Natural killer cell (primary cell): Measurements from ENCODE around the gene OSGIN1. TPM values are rescaled to one million over a fixed set of nuclear protein-coding genes. Genes with fewer than 3 reads are reported as not detected.

Source experiments
- ATAC-seq, 3 donors: fragments of 150-1000 bp in 2 of 3; fragments of 200-7000 bp in 1 of 3; cut with Tn5 transposase; 1 replicate in 1 of 3; 2 replicates in 2 of 3; pipeline ENCODE4 v1.10.0; 2021; ENCODE audit warnings: mild to moderate bottlenecking in 2 of 3, moderate library complexity in 2 of 3
- DNase-seq, 2 donors: peaks; one replicate each; pipeline versions ENCODE4 v3.0.0 to v3.0.0-alpha.2; 2013 to 2021; ENCODE audit warnings: mixed read lengths in 1 of 2
- H3K27ac ChIP-seq: one replicate; pipeline ENCODE4 v1.5.1; 2013; ENCODE audit warnings: mild to moderate bottlenecking, low read length
- H3K27me3 ChIP-seq: one replicate; pipeline ENCODE4 v1.6.1; 2013; ENCODE audit warnings: low read length; ENCODE audit not compliant: control insufficient read depth, insufficient read depth
- H3K36me3 ChIP-seq: one replicate; pipeline ENCODE4 v1.6.1; 2013; ENCODE audit warnings: low read length; ENCODE audit not compliant: control insufficient read depth, insufficient read depth
- H3K4me1 ChIP-seq: one replicate; pipeline ENCODE4 v1.6.1; 2013; ENCODE audit warnings: low read length; ENCODE audit not compliant: control insufficient read depth, insufficient read depth
- H3K4me3 ChIP-seq: one replicate; pipeline ENCODE4 v1.5.1; 2013; ENCODE audit warnings: low read length
- H3K9me3 ChIP-seq: one replicate; pipeline ENCODE4 v1.6.1; 2013; ENCODE audit warnings: low read length; ENCODE audit not compliant: control insufficient read depth, insufficient read depth
- H3K27ac Mint-ChIP-seq, 2 donors: one replicate each; pipeline ENCODE4 v1.8.0; 2022; ENCODE audit warnings: mild to moderate bottlenecking in 2 of 2, mixed read lengths in 2 of 2, moderate library complexity in 1 of 2
- H3K27me3 Mint-ChIP-seq, 2 donors: one replicate each; pipeline ENCODE4 v1.8.0; 2022; ENCODE audit warnings: low read depth in 2 of 2, mixed read lengths in 2 of 2
- H3K36me3 Mint-ChIP-seq: one replicate; pipeline ENCODE4 v1.8.0; 2022; ENCODE audit warnings: mixed read lengths
- H3K4me1 Mint-ChIP-seq, 2 donors: one replicate each; pipeline ENCODE4 v1.8.0; 2022; ENCODE audit warnings: mixed read lengths in 2 of 2
- H3K4me3 Mint-ChIP-seq: one replicate; pipeline ENCODE4 v1.8.0; 2022; ENCODE audit warnings: mild to moderate bottlenecking, moderate library complexity, mixed read lengths
- H3K9me3 Mint-ChIP-seq, 2 donors: one replicate each; pipeline ENCODE4 v1.8.0; 2022; ENCODE audit warnings: mixed read lengths in 2 of 2
- WGBS: methylation state at CpG from one replicate; pipeline ENCODE4 v1.1.7; 2013; ENCODE audit warnings: missing lambda C conversion rate; ENCODE audit not compliant: insufficient coverage; 5-methylcytosine and 5-hydroxymethylcytosine counted together
- intact Hi-C: fragments of 100-400 bp; cut with micrococcal nuclease; formaldehyde crosslinking; loops from one replicate; pipeline ENCODE4 v1.14.2; 2022
- total RNA-seq, 4 donors: library from RNA; stranded (reverse); fragments of 120-200 nt in 1 of 4; gene quantifications; one replicate each; pipeline versions ENCODE4 v1.2.3 to v1.2.4, GENCODE V29; 2013 to 2022
- TF ChIP-seq, protein P1 (sequence below): fragments of 200-600 bp; IDR thresholded peaks from one replicate; pipeline ENCODE4 v1.8.0; 2022; ENCODE audit warnings: antibody characterized with exemption

OSGIN1 gene
- total RNA-seq, 3 donors from 2014 or later (not counting 1 experiment from before 2014, with no cell fraction given), result 3.9 to 4.1 (median 4.0) TPM

DNA sequence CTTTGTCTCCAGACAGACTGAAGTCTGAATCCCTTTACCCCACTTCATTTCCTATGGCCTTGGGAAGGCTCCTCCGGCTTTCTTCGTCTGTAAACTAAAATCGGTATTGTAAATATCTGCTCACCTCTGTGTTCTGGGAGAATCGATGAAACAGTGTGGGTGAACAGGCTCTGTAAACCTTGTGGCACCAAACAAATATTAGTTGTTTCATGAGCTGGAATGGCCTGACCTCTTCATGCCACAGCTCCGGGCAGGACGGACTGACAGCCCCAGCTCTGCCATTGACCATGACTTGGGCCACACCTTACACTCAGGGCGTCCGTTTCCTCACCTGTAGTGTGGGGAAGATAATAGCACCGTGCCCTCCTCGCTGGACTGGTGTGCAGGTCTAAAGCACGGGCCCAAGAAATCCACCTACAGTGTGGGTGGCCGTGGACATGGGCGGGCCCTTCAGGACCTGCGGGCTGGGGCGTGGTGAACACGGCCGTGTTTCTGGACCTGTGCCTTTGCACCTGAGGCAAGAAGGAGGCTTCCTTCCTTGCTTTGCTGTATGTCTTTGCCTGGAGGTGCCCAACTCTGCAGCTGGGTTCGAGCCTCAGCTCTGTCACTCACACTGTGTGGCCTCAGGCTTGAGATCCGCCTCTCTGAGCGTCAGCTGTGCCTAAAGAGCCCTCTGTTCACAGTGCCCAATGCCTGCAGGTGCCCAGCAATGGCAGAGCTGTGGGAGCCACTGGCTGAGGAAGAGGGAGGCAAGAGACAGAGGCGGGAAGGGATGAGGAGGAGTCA lies 6.1 kb upstream of the OSGIN1 start:
- H3K27ac ChIP-seq, result no peak overlapping the region
- Mint-ChIP-seq H3K36me3 (no peaks in the 10 kb centered on the region), H3K4me3 (no peak overlapping the region), H3K27me3 (no peaks in the 10 kb centered on the region), H3K9me3 (no peaks in the 10 kb centered on the region), H3K4me1 (no peaks in the 10 kb centered on the region), H3K27ac (no peak overlapping the region)
- H3K4me1 ChIP-seq, result no peaks in the 10 kb centered on the region
- no peaks in the 10 kb centered on the region for H3K36me3 ChIP-seq
- DNase-seq (no peak), ATAC-seq (no peak)
- intact Hi-C loops, result no loop called here
- H3K9me3 ChIP-seq, result no peaks in the 10 kb centered on the region
- TF ChIP-seq, protein P1, sequence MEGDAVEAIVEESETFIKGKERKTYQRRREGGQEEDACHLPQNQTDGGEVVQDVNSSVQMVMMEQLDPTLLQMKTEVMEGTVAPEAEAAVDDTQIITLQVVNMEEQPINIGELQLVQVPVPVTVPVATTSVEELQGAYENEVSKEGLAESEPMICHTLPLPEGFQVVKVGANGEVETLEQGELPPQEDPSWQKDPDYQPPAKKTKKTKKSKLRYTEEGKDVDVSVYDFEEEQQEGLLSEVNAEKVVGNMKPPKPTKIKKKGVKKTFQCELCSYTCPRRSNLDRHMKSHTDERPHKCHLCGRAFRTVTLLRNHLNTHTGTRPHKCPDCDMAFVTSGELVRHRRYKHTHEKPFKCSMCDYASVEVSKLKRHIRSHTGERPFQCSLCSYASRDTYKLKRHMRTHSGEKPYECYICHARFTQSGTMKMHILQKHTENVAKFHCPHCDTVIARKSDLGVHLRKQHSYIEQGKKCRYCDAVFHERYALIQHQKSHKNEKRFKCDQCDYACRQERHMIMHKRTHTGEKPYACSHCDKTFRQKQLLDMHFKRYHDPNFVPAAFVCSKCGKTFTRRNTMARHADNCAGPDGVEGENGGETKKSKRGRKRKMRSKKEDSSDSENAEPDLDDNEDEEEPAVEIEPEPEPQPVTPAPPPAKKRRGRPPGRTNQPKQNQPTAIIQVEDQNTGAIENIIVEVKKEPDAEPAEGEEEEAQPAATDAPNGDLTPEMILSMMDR, result no peak
- 82% methylated on average over 20 of the region's 21 CpGs for WGBS
- H3K4me3 ChIP-seq, result no peak overlapping the region
- H3K27me3 ChIP-seq, result no peaks in the 10 kb centered on the region

DNA sequence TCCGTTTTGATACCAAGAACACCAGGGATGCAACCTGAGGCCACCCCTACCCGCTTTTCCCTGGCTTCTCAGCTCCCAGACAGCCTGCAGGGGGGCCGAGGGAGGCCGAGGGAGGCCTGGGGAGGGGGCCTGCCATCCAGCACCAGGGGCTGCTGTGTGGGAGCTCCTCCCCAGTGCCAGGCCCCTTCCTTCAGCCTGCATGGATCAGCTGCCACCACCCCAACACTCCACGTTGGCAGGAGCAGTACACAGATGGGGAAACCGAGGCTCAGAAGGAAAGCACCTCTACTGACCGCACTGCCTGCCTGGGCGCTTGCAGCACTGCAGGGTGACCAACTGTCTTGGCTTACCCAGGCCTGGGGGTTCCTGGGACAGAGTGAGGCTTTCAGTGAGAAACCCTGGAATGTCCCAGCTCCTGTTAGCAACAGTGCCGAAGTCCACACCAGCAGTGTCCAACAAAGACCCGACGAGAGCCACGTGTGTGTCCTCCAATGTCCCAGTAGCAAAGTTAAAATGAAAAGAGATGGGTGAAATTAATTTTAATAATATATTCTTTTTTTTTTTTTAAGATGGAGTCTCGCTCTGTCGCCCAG lies 5.3 kb upstream of the OSGIN1 start:
- TF ChIP-seq, protein P1, result no peak
- Histone ChIP-seq H3K27me3 (no peaks in the 10 kb centered on the region), H3K27ac (no peak overlapping the region), H3K4me1 (peaks cover 3% of the 10 kb centered on the region), H3K4me3 (no peak overlapping the region), H3K36me3 (no peaks in the 10 kb centered on the region), H3K9me3 (no peaks in the 10 kb centered on the region)
- intact Hi-C loops, result no loop called here
- H3K27me3 Mint-ChIP-seq, result no peaks in the 10 kb centered on the region
- no peaks in the 10 kb centered on the region for H3K9me3 Mint-ChIP-seq
- H3K27ac Mint-ChIP-seq, result no peak overlapping the region
- ATAC-seq (no peak), DNase-seq (no peak)
- no peaks in the 10 kb centered on the region for H3K36me3 Mint-ChIP-seq
- WGBS, result 90% methylated on average over 14 of the region's 14 CpGs
- peaks cover 0 to 4% of the 10 kb centered on the region in 2 donors for H3K4me1 Mint-ChIP-seq
- H3K4me3 Mint-ChIP-seq, result no peak overlapping the region

DNA sequence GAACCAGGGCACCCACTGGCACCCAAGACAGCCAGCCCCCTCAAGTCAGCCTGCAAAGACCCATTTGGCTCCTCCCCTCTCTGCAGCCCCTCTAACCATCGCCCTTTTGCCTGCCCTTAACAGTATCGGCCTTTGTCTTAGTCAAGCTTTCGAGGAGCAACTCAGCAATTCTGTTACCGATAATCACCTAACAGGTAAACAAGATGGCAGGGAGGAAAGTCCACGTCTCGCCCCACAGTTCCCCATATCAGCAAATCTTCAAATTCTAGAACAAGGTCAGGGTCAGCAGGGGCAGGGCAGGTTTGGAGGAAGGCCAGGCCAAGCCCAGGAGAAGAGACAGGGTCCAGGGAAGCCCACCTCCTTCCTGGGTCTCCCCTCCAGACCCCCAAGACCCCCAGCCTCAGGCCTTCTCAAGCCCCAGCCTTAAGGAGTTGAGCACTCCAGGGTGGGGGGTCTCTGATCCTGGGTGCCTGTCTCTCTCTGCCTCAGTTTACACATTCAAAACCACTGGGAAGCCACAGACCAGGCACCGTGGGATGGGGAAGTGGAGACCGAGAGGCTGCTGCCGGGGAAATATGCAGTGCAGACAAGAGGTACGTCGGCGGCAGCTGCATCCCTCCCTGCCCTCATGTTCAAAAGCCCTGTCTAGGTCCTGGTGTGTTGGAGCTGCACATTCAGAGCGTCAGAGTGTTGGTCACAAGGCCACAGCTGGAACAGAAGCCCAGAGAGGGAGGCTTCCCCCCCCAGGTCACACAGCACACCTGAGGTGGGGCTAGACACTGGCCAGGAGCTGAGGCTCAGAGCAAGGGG lies 3.9 kb upstream of the OSGIN1 start:
- no peak for ATAC-seq
- WGBS, result 86% methylated on average over 13 of the region's 13 CpGs

More for the DNA sequence above, 3.9 kb upstream of the OSGIN1 start:
- Histone ChIP-seq H3K4me3 (no peak overlapping the region), H3K27me3 (peaks cover 5% of the 10 kb centered on the region), H3K4me1 (peaks cover 16% of the 10 kb centered on the region), H3K27ac (no peak overlapping the region), H3K36me3 (no peaks in the 10 kb centered on the region), H3K9me3 (no peaks in the 10 kb centered on the region)
- TF ChIP-seq, protein P1, result no peak
- no peaks in the 10 kb centered on the region for H3K9me3 Mint-ChIP-seq
- DNase-seq, result no peak
- no peaks in the 10 kb centered on the region for H3K36me3 Mint-ChIP-seq
- intact Hi-C loops, result no loop called here
- no peak overlapping the region for H3K27ac Mint-ChIP-seq
- H3K4me3 Mint-ChIP-seq, result no peak overlapping the region
- H3K27me3 Mint-ChIP-seq, result peaks cover 0 to 3% of the 10 kb centered on the region in 2 donors
- H3K4me1 Mint-ChIP-seq, result peaks cover 0 to 10% of the 10 kb centered on the region in 2 donors
